Measurements from ENCODE around the gene ERG. TPM values are rescaled to one million over a fixed set of nuclear protein-coding genes. Genes with fewer than 3 reads are reported as not detected.

Gene ERG
- total RNA-seq, 1 experiment from 2014 or later, result not detected

GRCh38 chr21:38413958-38414548 lies 84.2 kb downstream of the ERG start:
- Histone ChIP-seq H3K9me2 (replicated peaks; ENCODE audit: low read length) (no peaks in the 10 kb centered on the region), H3K4me2 (ENCODE audit: low read length) (no peak overlapping the region), H3K9ac (ENCODE audit: low read length) (no peak overlapping the region), H3K27ac (ENCODE audit: low read length) (no peak overlapping the region), H4K20me1 (ENCODE audit: low read length) (no peaks in the 10 kb centered on the region), H3K4me3 (ENCODE audit: low read length) (no peak overlapping the region), H3K4me1 (ENCODE audit: insufficient read depth, low read length) (no peaks in the 10 kb centered on the region), H3K27me3 (ENCODE audit: low read length) (peaks cover 55% of the 10 kb centered on the region), H3K79me2 (ENCODE audit: low read length) (no peaks in the 10 kb centered on the region), H3K9me3 (ENCODE audit: low read length) (no peaks in the 10 kb centered on the region), H3F3A (ENCODE audit: low read length, unreplicated experiment) (no peaks in the 10 kb centered on the region), H3K36me3 (ENCODE audit: low read depth, low read length) (no peaks in the 10 kb centered on the region), H2AFZ (ENCODE audit: low read length) (no peak overlapping the region)
- BruUV-seq (replicated peaks), result no TSS peak
- CTCF ChIA-PET, result no interaction called here
- ATAC-seq (no peak), DNase-seq (no peak)
- TF ChIP-seq CTCF (conservative IDR thresholded peaks at IDR 0.05; ENCODE audit: low read depth, low read length) (no peak), EZH2 (IDR thresholded peaks at IDR 0.05; ENCODE audit: low read length, unreplicated experiment) (no peak), EZH2phosphoT487 (IDR thresholded peaks at IDR 0.05; ENCODE audit: borderline replicate concordance, low read length) (no peak)
- intact Hi-C loops (cut with micrococcal nuclease), result no loop called here
- POLR2A ChIA-PET (ENCODE audit: unreplicated experiment), result no interaction called here

- TF ChIP-seq CTCF (conservative IDR thresholded peaks at IDR 0.05; ENCODE audit: low read depth, low read length) (no peak), EZH2phosphoT487 (IDR thresholded peaks at IDR 0.05; ENCODE audit: borderline replicate concordance, low read length) (no peak), EZH2 (IDR thresholded peaks at IDR 0.05; ENCODE audit: low read length, unreplicated experiment) (no peak)
- no TSS peak for BruUV-seq (replicated peaks)
- CTCF ChIA-PET, result no interaction called here
Observed at GRCh38 chr21:38410466-38410865, 87.8 kb downstream of the ERG start.

GRCh38 chr21:38409907-38410306 lies 88.4 kb downstream of the ERG start:
- Histone ChIP-seq H3K4me3 (ENCODE audit: low read length) (no peak overlapping the region), H4K20me1 (ENCODE audit: low read length) (no peaks in the 10 kb centered on the region), H3K79me2 (ENCODE audit: low read length) (no peaks in the 10 kb centered on the region), H3K4me1 (ENCODE audit: insufficient read depth, low read length) (no peaks in the 10 kb centered on the region), H3K27me3 (ENCODE audit: low read length) (peaks cover 42% of the 10 kb centered on the region), H3F3A (ENCODE audit: low read length, unreplicated experiment) (no peaks in the 10 kb centered on the region), H2AFZ (ENCODE audit: low read length) (no peak overlapping the region), H3K9me2 (replicated peaks; ENCODE audit: low read length) (no peaks in the 10 kb centered on the region), H3K9ac (ENCODE audit: low read length) (no peak overlapping the region), H3K4me2 (ENCODE audit: low read length) (no peak overlapping the region), H3K36me3 (ENCODE audit: low read depth, low read length) (no peaks in the 10 kb centered on the region), H3K9me3 (ENCODE audit: low read length) (no peaks in the 10 kb centered on the region), H3K27ac (ENCODE audit: low read length) (no peak overlapping the region)
- ChIA-PET POLR2A (ENCODE audit: unreplicated experiment) (no interaction called here), CTCF (no interaction called here)
- ATAC-seq, result no peak
- intact Hi-C loops (cut with micrococcal nuclease), result no loop called here
- no TSS peak for BruUV-seq (replicated peaks)
- DNase-seq, result no peak
- TF ChIP-seq EZH2phosphoT487 (IDR thresholded peaks at IDR 0.05; ENCODE audit: borderline replicate concordance, low read length) (no peak), EZH2 (IDR thresholded peaks at IDR 0.05; ENCODE audit: low read length, unreplicated experiment) (no peak), CTCF (conservative IDR thresholded peaks at IDR 0.05; ENCODE audit: low read depth, low read length) (no peak)

More at GRCh38 chr21:38410466-38410865, 87.8 kb downstream of the ERG start:
- Histone ChIP-seq H3K27ac (ENCODE audit: low read length) (no peak overlapping the region), H3K4me1 (ENCODE audit: insufficient read depth, low read length) (no peaks in the 10 kb centered on the region), H3K4me3 (ENCODE audit: low read length) (no peak overlapping the region), H3K9me2 (replicated peaks; ENCODE audit: low read length) (no peaks in the 10 kb centered on the region), H3F3A (ENCODE audit: low read length, unreplicated experiment) (no peaks in the 10 kb centered on the region), H3K4me2 (ENCODE audit: low read length) (no peak overlapping the region), H3K27me3 (ENCODE audit: low read length) (peaks cover 48% of the 10 kb centered on the region), H3K79me2 (ENCODE audit: low read length) (no peaks in the 10 kb centered on the region), H3K9me3 (ENCODE audit: low read length) (no peaks in the 10 kb centered on the region), H3K36me3 (ENCODE audit: low read depth, low read length) (no peaks in the 10 kb centered on the region), H4K20me1 (ENCODE audit: low read length) (no peaks in the 10 kb centered on the region), H2AFZ (ENCODE audit: low read length) (no peak overlapping the region), H3K9ac (ENCODE audit: low read length) (no peak overlapping the region)
- ATAC-seq (no peak), DNase-seq (no peak)
- intact Hi-C loops (cut with micrococcal nuclease), result no loop called here
- POLR2A ChIA-PET (ENCODE audit: unreplicated experiment), result no interaction called here
